Prostate gland (tissue), 2 donors: ENCODE results near the gene TARDBP. TPM values are rescaled to one million over a fixed set of nuclear protein-coding genes. Genes with fewer than 3 reads are reported as not detected.
"Not testable (repeated sequence)": the region's sequence is repeated elsewhere in the genome, so short reads cannot be mapped to it uniquely, and the experiment has no call there.

Source experiments
- DNase-seq: peaks from one replicate; pipeline ENCODE4 v3.0.0-alpha.2; 2019; ENCODE audit warnings: low spot score
- H3K27ac ChIP-seq, 2 donors: fragments of 200-600 bp; sonication (generic); 2 replicates each; pipeline ENCODE4 v1.5.1; 2017 to 2019
- H3K27me3 ChIP-seq: fragments of 200-600 bp; sonication (generic); replicated peaks from 2 replicates; pipeline ENCODE4 v1.5.1; 2019; ENCODE audit not compliant: insufficient read depth
- H3K36me3 ChIP-seq, 2 donors: fragments of 200-600 bp; sonication (generic); 1 replicate in 1 of 2; 2 replicates in 1 of 2; pipeline versions ENCODE4 v1.5.1 to v1.8.1; 2017 to 2019
- H3K4me1 ChIP-seq: fragments of 200-600 bp; sonication (generic); replicated peaks from 2 replicates; pipeline ENCODE4 v1.5.1; 2019
- H3K4me3 ChIP-seq, 2 donors: fragments of 200-600 bp; sonication (generic); 2 replicates each; pipeline ENCODE4 v1.5.1; 2017 to 2019
- H3K9me3 ChIP-seq: fragments of 200-600 bp; sonication (generic); 2 replicates; pipeline ENCODE4 v1.5.1; 2017
- POLR2A ChIP-seq: fragments of 450-650 bp; IDR thresholded peaks from one replicate; pipeline ENCODE4 v1.6.1; 2016; ENCODE audit warnings: antibody characterized with exemption, mild to moderate bottlenecking
- POLR2AphosphoS5 ChIP-seq: sonication (generic); formaldehyde crosslinking; IDR thresholded peaks from one replicate; pipeline ENCODE4 v1.6.1; 2017; ENCODE audit warnings: antibody characterized with exemption
- WGBS: methylation state at CpG from one replicate; pipeline ENCODE4 v1.1.5; 2018; 5-methylcytosine and 5-hydroxymethylcytosine counted together
- intact Hi-C: fragments of 100-400 bp; cut with DNase I; formaldehyde crosslinking; loops from one replicate; pipeline ENCODE4 v1.14.2; 2022
- total RNA-seq, 2 donors: library from RNA; depleted of rRNA; stranded (reverse); fragments of >200 nt; gene quantifications; one replicate each; pipeline ENCODE4 v1.1.0, GENCODE V29; 2016
- TF ChIP-seq, protein P1 (sequence below), 4 experiments: fragments of 200-600 bp in 2 of 4; fragments of 450-650 bp in 2 of 4; sonication (generic) in 2 of 4; IDR thresholded peaks; 1 replicate in 3 of 4; 2 replicates in 1 of 4; pipeline ENCODE4 v1.5.1; 2016 to 2019; ENCODE audit warnings: antibody characterized with exemption in 4 of 4, mild to moderate bottlenecking in 2 of 4, moderate library complexity in 2 of 4

The TARDBP gene
- total RNA-seq, 2 donors from 2014 or later = 93.7 to 151 TPM

GRCh38 chr1:11044849-11045427 lies 32.5 kb downstream of the TARDBP start:
- DNase-seq = no peak
- intact Hi-C loops = no loop called here
- TF ChIP-seq, protein P1, sequence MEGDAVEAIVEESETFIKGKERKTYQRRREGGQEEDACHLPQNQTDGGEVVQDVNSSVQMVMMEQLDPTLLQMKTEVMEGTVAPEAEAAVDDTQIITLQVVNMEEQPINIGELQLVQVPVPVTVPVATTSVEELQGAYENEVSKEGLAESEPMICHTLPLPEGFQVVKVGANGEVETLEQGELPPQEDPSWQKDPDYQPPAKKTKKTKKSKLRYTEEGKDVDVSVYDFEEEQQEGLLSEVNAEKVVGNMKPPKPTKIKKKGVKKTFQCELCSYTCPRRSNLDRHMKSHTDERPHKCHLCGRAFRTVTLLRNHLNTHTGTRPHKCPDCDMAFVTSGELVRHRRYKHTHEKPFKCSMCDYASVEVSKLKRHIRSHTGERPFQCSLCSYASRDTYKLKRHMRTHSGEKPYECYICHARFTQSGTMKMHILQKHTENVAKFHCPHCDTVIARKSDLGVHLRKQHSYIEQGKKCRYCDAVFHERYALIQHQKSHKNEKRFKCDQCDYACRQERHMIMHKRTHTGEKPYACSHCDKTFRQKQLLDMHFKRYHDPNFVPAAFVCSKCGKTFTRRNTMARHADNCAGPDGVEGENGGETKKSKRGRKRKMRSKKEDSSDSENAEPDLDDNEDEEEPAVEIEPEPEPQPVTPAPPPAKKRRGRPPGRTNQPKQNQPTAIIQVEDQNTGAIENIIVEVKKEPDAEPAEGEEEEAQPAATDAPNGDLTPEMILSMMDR (IDR thresholded peaks at IDR 0.05) = no peak
- no peaks in the 10 kb centered on the region for H3K27me3 ChIP-seq
- H3K4me3 ChIP-seq = no peak overlapping the region
- no peaks in the 10 kb centered on the region for H3K4me1 ChIP-seq
- H3K9me3 ChIP-seq = no peaks in the 10 kb centered on the region
- 87% methylated on average over 16 of the region's 16 CpGs for WGBS
- H3K27ac ChIP-seq = no peak overlapping the region
- no peaks in the 10 kb centered on the region for H3K36me3 ChIP-seq

DNA sequence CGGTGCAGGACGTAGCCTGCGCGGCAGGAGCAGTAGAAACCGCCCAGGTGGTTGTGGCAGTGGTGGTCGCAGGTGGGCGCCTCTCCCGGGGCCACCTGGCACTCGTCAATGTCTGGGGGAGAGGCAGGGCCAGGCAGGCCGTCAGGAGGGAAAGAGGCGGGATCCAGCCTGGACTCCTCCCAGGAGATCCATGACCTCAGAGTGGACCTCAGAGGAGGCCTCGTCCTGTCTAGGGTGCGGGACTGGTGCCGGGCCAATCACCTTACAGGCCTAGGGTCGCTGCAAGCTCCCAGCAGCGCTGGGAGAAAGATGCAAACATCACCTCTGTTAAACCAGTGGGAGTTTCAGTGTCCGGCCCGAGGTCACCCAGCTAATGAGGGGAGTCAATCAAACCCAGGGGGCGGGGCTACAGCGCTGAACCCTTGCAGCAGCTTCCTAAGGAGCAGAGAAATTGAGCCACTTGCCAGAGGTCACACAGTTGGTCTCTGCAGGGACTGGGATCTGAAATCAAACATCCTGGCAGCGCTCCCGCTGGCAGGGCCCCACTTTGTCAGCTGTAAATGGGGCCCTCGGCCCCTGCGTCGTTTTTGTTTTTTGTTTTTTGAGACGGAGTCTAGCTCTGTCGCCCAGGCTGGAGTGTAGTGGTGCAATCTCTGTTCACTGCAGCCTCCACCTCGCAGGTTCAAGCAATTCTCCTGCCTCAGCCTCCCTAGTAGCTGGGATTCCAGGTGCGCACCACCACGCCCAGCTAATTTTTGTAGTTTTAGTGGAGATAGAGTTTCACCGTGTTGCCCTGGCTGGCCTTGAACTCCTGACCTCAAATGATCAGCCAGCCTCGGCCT lies 33.2 kb downstream of the TARDBP start:
- Histone ChIP-seq H3K36me3 (no peaks in the 10 kb centered on the region), H3K27ac (no peak overlapping the region), H3K4me1 (no peaks in the 10 kb centered on the region), H3K27me3 (no peaks in the 10 kb centered on the region), H3K4me3 (no peak overlapping the region), H3K9me3 (no peaks in the 10 kb centered on the region)
- WGBS = 69% methylated on average over 32 of the region's 32 CpGs
- intact Hi-C loops = no loop called here
- no peak for DNase-seq
- no peak for TF ChIP-seq POLR2AphosphoS5
- TF ChIP-seq, protein P1 (IDR thresholded peaks at IDR 0.05) = no peak

DNA sequence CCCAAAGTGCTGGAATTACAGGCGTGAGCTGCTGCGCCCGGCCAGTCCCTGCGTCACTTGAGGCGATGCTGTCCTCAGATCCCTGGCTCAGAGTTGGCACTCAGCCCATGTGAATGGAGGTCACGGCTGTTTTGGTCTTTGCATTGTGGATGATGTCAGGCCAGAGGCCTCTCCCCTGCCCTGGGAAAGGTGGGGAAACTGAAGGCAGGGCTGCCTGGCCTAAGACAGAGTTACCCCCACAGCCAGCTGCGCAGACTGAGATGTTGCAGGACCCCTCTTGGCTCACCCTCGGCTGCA lies 33.8 kb downstream of the TARDBP start:
- Histone ChIP-seq H3K4me1 (no peaks in the 10 kb centered on the region), H3K27me3 (no peaks in the 10 kb centered on the region), H3K36me3 (no peaks in the 10 kb centered on the region), H3K9me3 (no peaks in the 10 kb centered on the region), H3K4me3 (no peak overlapping the region), H3K27ac (no peak overlapping the region)
- intact Hi-C loops = no loop called here
- DNase-seq = no peak
- TF ChIP-seq, protein P1 (IDR thresholded peaks at IDR 0.05) = no peak
- TF ChIP-seq POLR2AphosphoS5 = no peak
- TF ChIP-seq POLR2A = no peak
- WGBS = 88% methylated on average over 8 of the region's 8 CpGs

DNA sequence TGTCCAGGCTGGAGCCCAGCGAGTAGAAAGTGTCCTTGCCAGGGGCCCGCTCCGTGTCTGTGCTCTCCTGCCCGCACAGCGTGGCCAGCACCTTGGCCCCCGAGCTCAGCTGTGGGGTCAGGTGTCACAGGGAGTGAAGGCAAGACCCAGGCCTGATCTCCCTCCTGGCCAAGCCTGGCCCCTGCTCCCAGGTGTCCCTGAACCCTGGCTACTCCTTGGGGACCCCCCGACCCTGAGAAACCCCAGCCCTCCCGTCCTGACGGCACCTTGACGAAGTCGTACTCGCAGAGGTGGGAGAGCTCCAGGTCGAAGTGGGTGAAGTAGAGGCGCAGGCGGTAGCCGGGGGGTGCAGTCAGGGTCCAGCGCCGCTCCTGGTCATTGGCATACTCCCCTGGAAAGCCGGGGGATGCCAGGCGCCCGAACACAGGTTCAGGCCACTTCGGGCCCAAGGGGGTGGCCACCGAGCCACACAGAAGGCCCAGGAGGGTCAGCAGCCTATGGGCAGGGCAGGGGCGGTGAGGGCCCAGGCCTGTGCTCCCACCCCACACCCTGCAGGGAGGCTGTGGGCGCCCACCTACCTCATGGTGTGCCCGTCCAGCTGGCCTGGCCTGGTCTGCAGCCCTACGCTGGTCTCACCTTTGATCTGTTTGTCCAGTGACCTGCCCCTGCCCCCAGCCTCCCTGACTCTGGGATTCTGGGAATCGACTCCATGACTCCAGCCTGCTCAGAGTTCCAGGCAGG lies 34.3 kb downstream of the TARDBP start, which contains the start of gene MASP2:
TSS of gene MASP2 (minus strand) at position 615 of the 741 bp plus-strand sequence. CDS start at position 583, 32 bp downstream.
- no peaks in the 10 kb centered on the region for H3K27me3 ChIP-seq
- DNase-seq = no peak
- no peaks in the 10 kb centered on the region for H3K4me1 ChIP-seq
- no peaks in the 10 kb centered on the region for H3K9me3 ChIP-seq
- H3K4me3 ChIP-seq = no peak within 1 kb of the TSS
- H3K27ac ChIP-seq = no peak within 1 kb of the TSS
- H3K36me3 ChIP-seq = no peaks in the 10 kb centered on the region
- 91% methylated on average over 26 of the region's 28 CpGs for WGBS
- TF ChIP-seq POLR2A (no peak), POLR2AphosphoS5 (no peak)
- TF ChIP-seq, protein P1 (IDR thresholded peaks at IDR 0.05) = no peak
- intact Hi-C loops = no loop called here

DNA sequence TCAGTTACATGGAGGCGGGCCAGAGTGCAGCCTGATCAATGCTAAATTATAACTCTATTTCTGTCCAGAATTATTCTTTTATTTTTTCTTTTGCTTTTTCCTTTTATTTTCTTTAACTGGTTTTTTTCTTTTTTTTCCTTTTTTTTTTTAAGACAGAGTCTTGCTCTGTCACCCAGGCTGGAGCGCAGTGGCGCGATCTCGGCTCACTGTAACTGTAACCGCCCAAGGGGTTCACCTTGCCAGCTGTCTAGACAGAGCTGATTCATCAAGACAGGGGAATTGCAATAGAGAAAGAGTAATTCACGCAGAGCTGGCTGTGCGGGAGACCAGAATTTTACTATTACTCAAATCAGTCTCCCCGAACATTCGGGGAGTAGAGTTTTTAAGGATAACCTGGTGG lies 38.7 kb downstream of the TARDBP start:
- H3K36me3 ChIP-seq, H3K9me3 ChIP-seq, H3K4me1 ChIP-seq, DNase-seq, intact Hi-C loops, H3K27me3 ChIP-seq, H3K4me3 ChIP-seq, H3K27ac ChIP-seq: not testable (repeated sequence)
- 89% methylated on average over 10 of the region's 10 CpGs for WGBS
